Fibroblast of upper back skin (primary cell): Measurements from ENCODE around the gene EEIG2.
"Not testable (repeated sequence)": the region's sequence is repeated elsewhere in the genome, so short reads cannot be mapped to it uniquely, and the experiment has no call there.

Experiments
- DNase-seq: peaks from one replicate; pipeline ENCODE4 v3.0.0-alpha.2; 2013

Gene EEIG2

DNA sequence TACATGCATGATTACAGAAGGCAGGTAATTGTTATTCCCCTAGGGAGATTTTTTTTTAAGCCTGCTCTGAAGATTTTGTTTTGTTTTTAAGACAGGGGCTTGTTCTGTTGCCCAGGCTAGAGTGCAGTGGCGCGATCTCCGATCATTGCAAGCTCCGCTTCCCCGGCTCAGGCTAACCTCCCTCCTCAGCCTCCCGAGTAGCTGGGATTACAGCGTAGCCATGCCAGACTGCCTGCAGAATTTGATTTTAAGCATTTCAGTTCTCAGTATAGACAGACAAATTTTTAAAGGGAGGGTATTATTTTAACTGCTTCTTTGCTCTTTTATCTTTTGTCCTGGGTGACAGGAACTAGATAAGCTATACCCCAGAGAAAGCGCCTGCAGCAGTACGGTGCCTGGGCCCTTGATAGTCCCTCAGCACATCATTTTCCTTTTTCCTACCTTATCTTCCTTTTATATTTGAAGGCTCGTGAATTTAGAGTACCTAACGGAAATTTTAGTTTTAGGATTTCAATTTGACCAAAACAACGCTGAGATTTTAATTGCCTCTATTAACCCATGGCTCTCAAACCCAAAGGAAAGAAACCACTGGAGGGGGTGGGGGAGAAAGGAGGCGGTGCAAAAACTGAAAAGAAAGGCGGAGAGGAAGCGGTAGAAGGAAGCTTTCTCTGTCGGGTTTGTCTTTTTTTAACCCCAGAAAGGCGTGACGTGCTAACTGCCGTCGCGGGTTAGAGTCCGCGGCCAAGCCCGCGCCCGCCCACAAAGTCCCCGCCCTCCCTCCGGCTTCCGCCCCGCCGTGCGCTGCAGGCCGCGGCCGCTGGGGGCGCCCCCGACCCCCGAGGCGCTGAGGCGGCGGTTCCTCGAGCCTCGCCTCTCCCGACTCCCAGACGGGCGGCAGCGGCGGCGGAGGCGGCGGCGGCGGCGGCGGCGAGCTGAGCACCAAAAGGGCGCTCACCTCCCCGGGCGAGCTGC is at the start of gene EEIG2:
Gene EEIG2 (plus strand): TSS at position 886 of the 972 bp plus-strand sequence. CDS start 329 bp downstream, outside the sequence.
- DNase-seq, result peak; percentile 88

DNA sequence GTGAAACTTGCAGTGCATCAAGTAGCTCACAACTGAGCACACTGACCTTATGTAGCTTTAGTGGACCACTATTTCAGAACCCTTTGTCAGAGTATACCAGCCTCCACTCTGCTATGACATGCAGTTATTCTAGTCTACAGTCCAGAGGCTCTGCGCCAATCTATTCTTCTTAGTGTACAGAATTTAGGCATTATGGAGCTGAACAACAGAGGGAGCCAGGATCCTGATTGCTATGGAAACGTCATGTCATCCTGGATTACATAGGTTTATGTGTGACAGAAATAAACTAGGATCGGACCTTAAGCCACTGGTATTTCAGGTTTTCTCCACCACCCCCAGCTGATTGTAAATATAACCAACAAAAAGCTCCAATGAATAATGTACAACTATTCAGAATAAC is 48.1 kb upstream of the EEIG2 start:
- peak; percentile 6 for DNase-seq

DNA sequence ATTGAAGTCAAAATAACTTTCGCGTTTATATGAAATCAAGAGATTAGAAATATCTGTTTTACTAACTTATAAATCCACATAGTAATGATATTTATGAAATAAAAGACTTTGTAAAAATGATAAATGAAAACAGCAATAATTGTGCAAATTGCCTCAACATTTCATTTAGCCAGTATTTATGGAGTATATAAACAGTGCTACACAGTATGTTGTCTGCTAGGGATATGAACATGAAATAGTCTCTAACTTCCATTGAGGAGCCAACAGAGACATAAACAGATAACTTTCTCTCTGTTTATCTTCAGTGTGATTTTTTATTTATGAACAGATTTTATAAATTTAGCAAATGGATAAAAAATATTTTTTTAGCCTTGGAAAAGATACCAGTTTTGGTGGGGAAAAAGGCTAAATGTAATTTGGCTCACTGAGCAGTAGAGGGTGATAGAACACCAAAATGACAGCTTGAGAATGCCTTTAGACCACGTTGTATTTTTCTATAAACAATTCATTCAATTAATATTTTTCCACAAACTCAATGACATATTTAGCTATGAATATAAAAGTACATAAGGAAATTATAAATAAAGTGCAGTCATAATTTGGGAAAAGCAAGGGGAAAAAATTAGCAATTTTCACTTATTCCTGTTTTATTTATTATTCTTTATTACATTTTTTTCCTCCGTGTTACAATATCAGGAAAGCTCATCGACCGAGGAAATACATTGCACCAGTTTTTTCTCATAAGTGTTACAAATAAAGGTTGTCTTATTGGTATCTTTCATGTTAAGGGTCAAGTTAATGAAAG is 47.5 kb upstream of the EEIG2 start:
- peak; percentile 38 for DNase-seq

- DNase-seq, result no peak
These were observed 46.9 kb upstream of the EEIG2 start for GRCh38 chr1:108513044-108513415.

DNA sequence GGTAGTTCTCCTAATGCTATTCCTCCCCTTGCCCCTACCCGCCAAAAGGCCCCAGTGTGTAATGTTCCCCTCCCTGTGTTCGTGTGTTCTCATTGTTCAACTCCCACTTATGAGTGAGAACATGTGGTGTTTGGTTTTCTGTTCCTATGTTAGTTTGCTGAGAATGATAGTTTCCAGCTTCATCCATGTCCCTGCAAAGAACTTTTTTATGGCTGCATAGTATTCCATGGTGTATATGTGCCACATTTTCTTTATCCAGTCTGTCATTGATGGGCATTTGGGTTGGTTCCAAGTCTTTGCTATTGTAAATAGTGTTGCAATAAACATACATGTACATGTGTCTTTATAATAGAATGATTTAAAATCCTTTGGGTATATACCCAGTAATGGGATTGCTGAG is 46.0 kb upstream of the EEIG2 start:
- DNase-seq, result not testable (repeated sequence)

DNA sequence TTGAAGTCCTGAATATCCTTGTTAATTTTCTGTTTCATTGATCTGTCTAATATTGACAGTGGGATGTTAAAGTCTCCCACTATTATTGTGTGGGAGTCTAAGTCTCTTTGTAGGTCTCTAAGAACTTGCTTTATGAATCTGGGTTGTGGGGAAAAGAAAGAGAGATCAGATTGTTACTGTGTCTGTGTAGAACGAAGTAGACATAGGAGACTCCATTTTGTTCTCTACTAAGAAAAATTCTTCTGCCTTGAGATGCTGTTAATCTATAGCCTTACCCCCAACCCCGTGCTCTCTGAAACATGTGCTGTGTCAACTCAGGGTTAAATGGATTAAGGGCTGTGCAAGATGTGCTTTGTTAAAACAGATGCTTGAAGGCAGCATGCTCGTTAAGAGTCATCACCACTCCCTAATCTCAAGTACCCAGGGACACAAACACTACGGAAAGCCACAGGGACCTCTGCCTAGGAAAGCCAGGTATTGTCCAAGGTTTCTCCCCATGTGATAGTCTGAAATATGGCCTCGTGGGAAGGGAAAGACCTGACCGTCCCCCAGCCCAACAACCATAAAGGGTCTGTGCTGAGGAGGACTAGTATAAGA is 42.5 kb upstream of the EEIG2 start:
- DNase-seq, result not testable (repeated sequence)

DNA sequence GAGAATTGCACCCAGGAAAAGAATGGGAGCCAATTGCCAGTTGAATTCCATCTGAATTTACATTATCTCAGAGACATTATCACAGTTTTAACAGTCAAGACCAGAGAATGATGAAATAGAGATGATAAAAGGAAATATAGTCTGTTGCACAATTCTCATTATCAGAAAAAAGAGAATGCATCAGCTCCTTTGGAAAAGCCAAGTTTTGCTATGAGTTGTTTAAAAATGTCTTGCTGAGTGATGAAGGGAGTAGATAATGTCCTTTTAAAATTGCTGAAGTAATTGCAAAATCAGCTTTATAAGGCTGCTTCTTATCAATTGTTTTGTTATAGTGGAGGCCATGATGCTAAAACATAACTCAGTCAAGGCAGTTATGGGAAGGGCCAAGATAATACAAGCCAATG is 37.9 kb upstream of the EEIG2 start:
- DNase-seq, result no peak

- no peak for DNase-seq
These were observed 36.1 kb upstream of the EEIG2 start for GRCh38 chr1:108523829-108524228.

DNA sequence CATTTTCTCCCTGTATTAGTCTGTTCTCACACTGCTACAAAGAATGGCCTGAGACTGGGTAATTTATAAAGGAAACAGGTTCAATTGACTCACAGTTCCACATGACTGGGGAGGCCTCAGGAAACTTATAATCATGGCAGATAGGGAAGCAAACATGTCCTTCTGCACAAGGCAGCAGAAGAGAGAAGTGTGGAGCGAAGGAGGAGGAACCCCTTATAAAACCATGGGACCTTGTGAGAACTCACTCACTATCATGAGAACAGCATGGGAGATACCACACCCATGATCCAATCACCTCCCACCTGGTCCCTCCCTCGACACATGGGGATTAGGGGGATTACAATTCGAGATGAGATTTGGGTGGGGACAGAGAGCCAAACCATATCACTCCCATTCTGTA is 35.2 kb upstream of the EEIG2 start:
- DNase-seq, result no peak

DNA sequence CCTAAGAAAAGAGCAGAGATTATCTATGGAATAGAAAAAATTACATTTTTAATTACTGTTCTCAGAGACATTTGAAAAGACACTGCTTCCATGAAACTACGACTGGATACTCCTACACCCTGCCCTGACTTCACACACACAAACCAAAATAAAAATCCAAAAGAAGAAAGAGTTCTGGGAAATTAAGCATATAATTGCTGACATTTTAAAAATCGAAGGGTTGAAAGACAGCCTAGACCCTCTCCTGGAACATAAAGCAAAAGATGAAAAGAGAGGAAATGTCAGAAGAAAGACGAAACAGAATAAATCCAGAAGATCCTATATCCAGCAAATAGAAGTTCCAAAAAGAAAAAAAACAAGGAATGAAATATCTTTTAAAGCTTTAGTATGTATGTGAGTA is 32.8 kb upstream of the EEIG2 start:
- no peak for DNase-seq

DNA sequence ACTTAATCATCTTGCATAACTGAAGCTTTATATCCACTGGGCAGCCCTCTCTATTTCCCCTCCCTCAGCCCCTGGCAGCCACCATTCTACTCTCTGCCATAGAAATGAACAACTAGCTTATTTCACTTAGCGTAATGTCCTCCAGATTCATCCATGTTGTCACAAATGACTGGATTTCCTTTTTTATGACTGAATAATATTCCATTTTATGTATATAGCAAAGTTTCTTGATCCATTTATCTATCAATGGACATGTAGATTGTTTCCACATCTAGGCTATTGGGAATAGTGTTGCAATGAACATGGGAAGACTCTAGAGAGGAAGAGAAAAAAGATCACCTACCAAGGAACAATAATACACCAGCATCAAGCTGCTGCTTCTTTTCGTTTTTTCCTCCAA is 32.1 kb upstream of the EEIG2 start:
- DNase-seq, result no peak

- no peak for DNase-seq
These were observed 28.5 kb upstream of the EEIG2 start for GRCh38 chr1:108531444-108531843.

GRCh38 chr1:108532730-108533129 is 27.2 kb upstream of the EEIG2 start:
- no peak for DNase-seq

DNA sequence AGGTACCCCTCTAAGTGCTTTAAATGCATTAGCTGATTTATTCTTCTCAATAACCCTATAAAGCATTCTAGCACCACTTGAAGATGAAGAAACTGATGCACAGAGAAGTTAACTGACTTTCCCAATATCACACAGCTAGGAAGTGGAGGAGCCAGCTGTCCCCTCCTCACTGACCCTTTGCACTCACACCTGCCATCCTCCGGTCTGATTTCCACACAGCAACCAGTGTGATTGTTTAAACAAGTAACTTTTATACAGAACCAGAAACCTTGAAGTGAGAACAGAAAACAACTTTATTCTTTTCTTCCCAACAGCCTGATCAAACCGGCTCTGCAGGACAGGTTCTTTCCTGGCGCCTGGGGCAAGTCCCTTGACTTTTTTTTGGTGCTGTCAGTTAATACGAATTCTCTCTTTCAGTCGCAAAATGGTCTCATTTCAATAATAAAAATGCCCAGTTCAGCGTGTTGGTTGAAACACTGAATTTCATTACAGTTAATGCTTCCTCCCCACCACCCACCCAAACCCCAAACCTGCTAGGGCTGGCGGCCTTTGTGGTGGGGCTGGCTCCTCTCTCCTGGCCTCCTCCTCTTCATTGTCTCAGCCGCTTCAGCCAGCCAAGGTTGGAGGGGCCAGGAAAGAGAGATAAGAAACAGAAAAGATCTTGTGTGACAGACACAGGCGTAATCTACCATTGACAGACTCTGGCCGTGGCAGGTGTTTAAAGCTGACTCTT is 26.4 kb upstream of the EEIG2 start:
- no peak for DNase-seq

DNA sequence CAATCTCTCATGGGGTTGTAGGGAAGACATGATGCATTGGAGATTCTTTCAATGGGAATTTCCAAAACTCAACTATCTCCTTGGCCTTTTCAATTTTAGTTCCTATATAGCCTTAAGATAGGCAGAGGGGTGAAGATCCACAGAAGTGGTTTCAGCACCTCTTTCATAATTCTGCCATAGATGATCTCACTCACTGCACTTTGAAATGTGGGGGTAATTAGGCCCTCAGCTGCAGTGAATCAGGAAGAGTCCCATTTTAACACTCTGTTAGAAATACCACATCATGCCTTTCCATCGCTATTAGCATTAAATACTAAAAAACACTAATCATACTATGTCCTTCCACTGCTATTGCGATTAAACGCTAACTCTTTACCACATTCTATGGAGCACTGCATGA is 25.1 kb upstream of the EEIG2 start:
- no peak for DNase-seq

DNA sequence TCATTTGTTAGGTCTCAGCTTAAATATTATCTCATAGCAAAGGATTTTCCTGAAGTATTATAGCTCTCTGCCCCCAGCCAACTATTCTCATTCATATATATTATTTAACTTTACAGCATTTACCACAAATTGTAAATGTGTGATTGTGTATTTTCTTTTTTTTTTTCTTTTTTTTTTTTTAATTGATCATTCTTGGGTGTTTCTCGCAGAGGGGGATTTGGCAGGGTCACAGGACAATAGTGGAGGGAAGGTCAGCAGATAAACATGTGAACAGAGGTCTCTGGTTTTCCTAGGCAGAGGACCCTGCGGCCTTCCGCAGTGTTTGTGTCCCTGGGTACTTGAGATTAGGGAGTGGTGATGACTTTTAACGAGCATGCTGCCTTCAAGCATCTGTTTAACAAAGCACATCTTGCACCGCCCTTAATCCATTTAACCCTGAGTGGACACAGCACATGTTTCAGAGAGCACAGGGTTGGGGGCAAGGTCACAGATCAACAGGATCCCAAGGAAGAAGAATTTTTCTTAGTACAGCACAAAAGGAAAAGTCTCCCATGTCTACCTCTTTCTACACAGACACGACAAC is 24.5 kb upstream of the EEIG2 start:
- DNase-seq, result not testable (repeated sequence)

DNA sequence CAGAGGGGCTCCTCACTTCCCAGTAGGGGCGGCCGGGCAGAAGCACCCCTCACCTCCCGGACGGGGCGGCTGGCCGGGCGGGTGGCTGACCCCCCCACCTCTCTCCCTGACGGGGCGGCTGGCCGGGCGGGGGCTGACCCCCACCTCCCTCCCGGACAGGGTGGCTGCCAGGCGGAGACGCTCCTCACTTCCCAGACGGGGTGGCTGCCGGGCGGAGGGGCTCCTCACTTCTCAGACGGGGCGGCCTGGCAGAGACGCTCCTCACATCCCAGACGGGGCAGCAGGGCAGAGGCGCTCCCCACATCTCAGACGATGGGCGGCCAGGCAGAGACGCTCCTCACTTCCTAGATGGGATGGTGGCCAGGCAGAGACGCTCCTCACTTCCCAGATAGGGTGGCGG is 23.9 kb upstream of the EEIG2 start:
- not testable (repeated sequence) for DNase-seq

- DNase-seq, result not testable (repeated sequence)
These were observed 23.1 kb upstream of the EEIG2 start for GRCh38 chr1:108536791-108537190.

DNA sequence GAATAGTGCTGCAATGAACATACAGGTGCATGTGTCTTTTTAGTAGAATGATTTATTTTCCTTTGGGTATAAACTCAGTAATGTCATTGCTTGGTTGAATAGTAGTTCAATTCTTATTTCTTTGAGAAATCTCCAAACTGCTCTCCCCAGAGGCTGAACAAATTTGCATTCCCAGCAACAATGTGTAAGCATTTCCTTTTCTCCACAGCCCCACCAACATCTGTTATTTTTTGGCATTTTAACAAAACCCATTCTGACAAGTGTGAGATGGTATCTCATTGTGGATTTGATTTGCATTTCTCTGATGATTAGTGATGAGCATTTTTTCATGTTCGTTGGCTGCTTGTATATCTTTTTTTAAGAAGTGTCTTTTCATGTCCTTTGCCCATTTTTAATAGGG is 21.9 kb upstream of the EEIG2 start:
- DNase-seq, result no peak

DNA sequence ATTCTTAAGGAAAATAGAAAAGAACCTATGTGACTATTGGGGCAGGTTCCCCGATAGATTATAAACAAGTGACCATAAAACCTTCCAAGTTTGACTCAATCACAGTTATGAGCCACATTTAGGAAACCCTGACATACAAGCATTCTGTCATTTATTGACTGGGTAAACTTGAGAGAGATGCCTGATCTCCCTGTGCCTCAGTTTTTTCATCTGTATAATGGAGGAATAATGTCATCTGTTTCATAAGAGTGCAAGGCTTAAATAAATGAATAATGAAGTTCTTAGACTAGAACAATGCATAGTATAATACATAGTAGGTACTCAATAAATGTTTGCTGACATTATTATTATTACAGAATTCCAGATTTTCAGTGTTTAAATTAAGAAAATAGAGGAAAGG is 18.9 kb upstream of the EEIG2 start:
- DNase-seq, result no peak

GRCh38 chr1:108541861-108542260 is 18.0 kb upstream of the EEIG2 start:
- DNase-seq, result no peak

DNA sequence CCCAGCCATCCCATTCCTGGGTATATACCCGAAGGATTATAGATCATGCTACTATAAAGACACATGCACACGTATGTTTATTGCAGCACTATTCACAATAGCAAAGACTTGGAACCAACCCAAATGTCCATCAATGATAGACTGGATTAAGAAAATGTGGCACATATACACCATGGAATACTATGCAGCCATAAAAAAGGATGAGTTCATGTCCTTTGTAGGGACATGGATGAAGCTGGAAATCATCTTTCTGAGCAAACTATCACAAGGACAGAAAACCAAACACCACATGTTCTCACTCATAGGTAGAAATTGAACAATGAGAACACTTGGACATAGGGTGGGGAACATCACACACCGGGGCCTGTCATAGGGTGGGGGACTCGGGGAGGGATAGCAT is 12.4 kb upstream of the EEIG2 start:
- not testable (repeated sequence) for DNase-seq
